Stimulated activated CD4-positive, alpha-beta T cell treated with anti-CD3 and anti-CD28 coated beads, Interleukin-15, amount 100 ng/mL, for 1 hour (primary cell): ENCODE results near the gene SENP2.
"Not testable (repeated sequence)": the region's sequence is repeated elsewhere in the genome, so short reads cannot be mapped to it uniquely, and the experiment has no call there.

Experiments
- DNase-seq, 2 donors: peaks; one replicate each; pipeline ENCODE4 v3.0.0-alpha.2; 2020; ENCODE audit warnings: low read depth in 1 of 2, low spot score in 1 of 2

Gene SENP2

GRCh38 chr3:185647134-185647879 lies 61.2 kb downstream of the SENP2 start:
- no peak for DNase-seq

DNA sequence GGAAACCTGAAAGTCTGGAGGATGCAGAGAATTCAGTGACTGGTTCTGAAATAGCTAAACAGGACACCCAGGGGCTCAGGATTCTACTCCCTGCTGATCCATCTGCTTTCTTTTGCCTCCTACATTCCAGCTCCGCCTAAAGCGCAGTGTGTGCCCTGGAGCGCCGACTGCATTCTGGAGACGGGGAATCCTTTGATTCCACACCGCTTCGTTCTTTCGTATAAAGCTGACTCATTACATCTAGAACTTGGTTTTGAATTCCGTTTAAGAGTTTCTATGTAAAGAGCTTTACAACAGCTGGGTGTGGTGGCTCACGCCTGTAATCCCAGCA lies 61.8 kb downstream of the SENP2 start:
- DNase-seq = no peak

- no peak for DNase-seq
Observed at GRCh38 chr3:185648396-185648795, 62.3 kb downstream of the SENP2 start.

DNA sequence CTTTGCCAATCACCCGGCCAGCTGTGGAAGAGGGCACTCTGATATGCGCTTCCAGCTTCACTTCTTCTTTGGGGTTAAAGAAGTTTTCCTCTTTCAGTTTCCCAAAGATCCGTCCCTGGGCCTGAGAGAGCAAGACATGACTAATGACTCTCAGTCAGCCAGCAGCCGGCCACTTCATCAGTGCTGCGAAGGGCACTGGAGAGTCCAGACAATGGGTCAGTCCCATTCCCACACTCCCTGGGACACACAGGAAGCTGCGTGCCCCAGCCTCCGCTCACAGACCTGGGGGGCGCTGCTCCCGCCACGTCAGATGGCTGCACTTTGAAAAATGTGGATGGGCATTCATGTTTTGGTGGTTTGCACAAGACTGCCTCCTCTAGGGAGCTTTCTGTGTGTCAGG lies 63.3 kb downstream of the SENP2 start:
- no peak for DNase-seq

DNA sequence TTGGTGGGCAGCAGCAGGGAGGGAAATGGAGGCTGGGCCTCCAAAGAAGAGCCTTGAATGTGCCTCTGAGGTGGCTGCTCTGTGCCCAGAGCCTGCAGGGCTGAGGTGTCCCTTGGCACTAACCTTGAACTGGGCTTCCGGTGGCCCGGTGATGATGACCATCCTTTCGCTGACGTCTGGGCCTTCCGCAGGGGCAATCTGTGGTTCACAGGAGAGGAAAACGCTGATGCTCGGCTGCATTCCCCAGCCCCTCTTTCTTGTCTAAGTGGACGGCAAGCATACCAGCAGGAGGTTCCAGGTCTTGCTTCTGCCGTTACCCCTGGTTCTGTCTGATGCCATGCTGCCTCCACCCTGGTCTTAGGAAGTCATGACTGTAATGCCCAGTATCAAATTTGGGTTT lies 65.9 kb downstream of the SENP2 start:
- DNase-seq = no peak

DNA sequence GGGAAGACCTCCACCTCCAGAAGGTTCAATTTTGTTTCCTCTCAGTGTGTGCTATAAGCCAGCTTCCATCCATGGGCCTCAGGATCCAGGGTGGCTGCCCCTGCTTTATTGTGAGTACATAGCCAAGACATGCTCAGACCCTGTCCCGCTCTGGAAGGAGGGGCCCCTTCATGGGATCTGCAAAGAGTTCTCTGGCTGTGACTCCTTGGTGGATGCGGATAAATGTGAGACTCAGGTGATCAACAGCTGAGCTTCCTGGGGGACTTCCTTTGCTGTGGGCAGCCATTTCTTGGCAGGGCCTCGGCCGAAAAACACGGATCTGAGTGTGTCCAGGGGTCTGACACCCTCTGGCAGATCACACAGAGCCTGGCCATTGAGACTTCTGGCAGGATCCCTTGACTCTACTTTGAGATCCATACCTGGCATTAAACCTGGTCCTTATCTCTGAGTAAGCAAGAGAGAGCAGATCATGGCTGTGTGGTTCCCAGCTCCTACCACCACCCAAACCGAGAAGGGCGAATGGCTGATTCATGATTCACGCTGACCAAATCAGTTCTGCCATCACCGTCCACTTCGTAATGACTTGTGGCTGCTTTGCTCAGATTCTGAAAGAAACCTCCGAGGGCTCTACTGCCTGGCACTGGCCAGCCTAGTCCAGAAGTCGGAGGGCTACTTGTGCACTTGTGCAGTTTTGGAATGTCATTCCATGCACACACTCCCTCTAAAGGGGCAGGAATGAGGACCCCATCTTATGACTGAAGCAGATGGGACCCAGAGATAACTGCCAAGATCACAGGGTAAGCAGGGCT lies 68.1 kb downstream of the SENP2 start:
- DNase-seq = no peak

DNA sequence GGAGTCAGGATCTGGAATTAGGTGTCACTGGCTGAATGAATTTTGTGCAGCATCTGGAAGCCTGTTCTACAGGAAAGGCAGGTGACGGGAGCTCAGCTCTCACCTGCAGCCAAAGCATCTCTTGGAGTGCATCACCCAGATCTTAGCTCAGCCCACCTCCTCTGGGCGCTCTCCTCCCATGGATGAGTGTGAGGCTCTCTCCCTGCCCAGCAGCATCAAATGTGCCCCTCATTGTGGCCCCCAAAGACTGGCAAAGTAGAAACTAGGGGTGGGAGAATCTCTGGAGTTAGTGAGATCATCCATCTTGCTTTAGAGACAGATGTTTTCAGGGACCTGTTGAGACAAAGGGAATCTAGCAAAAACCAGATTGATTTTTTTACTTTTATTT lies 68.7 kb downstream of the SENP2 start:
- DNase-seq = no peak

GRCh38 chr3:185655426-185656320 lies 69.6 kb downstream of the SENP2 start:
- DNase-seq = no peak

- no peak for DNase-seq
Observed at GRCh38 chr3:185656321-185656840, 70.3 kb downstream of the SENP2 start.

- DNase-seq = no peak
Observed at GRCh38 chr3:185657211-185657610, 71.1 kb downstream of the SENP2 start.

DNA sequence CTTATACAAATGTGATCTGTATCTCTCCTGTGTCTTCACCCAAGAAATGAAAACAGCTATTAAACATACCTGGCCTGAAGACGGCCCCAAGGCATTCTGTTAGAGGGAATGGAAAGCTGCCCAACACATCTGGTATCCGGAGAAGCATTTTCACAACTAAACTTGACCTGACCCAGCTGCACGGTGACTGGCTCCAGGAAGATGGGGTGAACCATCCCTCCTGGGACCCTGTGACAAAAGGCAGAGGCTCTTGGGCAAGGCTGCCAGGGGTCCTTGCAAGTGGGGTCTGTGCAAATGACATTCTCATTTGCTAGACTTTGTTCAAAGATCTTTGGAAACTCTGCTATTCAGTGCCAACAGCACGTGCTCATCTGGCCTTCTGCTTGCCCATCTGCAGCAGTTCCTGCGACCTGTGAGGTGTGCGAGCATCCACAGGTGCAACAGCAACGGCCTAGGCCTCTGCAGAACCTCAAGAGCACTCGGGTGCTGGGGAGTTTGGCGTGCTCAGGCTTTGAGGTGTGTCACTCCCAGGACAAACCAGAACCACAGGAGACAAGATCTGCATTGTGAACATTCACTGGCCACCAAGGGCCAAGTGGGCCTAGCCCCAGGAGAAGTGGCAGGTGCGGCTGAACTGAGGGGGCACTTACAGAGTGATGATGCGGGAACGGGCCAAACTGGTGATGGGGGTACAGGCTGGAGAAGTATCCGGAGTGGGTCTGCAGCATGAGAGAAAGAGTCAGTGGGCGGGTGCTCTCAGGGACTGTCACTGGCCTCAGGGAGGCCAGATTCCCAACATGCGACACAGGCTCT lies 71.8 kb downstream of the SENP2 start:
- DNase-seq = no peak

- no peak for DNase-seq
Observed at GRCh38 chr3:185658504-185658912, 72.4 kb downstream of the SENP2 start.

- no peak for DNase-seq
Observed at GRCh38 chr3:185658943-185659342, 72.8 kb downstream of the SENP2 start.

DNA sequence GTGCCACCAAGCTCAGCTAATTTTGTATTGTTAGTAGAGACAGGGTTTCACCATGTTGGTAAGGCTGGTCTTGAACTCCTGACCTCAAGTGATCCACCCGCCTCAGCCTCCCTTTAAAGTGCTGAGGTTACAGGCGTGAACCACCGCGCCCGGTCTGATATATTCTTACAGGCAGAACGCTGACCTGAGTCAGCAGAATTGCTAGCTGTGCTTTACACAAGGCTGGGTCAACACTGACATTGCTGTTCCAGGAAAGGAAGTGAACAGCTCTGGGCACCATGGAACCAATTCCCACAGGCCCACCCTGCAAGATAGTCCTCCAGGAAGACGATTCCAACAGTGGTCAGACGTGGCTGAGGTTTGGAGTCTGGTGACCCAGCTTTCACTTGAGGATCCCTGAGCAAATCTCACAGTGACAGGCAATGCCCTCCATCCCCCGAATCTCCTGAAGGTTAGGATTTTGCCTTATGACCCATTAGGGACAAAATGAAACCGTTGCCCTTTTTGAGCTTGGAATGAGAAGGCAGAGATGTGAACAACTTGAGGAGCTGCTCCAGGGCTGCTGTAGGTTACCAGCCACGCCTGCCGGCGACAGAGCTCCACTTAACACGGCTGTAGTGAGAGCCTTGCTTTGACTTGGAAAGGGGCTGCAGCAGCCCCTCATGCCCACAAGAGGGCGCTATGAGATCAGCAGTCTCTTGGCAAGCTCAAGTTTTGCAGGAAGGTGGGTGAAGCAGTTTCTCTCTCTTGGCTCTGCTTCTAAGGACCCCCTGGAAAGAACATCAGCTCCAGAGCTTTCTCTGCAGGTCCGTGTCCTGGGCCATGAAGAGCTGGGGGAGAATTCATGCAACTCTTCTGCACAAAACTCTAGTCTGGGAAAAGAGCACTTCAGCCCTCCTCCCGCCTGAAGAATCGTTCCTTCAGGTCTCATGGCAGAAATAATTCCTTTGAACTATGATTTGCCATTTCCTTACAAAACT lies 74.1 kb downstream of the SENP2 start:
- peak; percentile 11 to 28 for DNase-seq

- DNase-seq = not testable (repeated sequence)
Observed at GRCh38 chr3:185661296-185661695, 75.2 kb downstream of the SENP2 start.

DNA sequence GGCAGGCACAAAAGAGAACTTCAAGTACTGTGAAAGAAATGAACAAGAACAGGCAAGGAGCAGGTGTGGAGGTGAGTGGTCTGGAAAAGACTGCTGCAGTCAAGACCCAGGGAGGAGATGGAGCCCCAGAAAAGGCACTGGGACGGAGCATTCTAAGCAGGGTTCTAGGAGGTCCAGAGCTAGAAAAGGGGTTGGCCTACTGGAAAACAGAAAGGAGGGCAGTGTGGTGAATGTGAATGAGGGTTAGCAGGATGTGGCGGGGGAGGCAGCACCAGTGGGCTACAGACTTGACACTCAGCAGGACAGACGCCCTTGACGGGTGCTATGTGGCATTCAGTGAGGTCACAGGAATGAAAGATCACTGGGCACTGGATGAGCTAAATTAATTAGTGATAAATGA lies 75.7 kb downstream of the SENP2 start:
- no peak for DNase-seq

DNA sequence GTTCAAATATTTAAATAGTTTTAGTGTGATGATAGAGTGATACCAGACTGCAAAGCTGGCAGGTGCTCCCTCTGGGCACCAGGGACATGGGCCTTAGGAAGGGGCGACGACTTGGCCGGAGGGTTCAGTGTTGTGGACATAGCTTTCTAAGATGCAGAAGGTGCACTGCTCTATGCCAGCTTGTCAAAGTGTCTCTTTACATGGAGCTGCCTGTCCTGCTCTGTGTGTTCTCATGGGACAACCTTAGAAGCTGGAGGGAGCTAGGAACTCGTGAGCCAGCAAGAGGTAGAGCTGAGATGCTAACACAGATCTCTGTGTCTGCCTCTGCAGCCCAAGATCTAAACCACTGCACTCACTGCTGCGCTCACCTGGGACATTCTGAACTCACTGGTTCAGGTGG lies 77.8 kb downstream of the SENP2 start:
- no peak for DNase-seq

DNA sequence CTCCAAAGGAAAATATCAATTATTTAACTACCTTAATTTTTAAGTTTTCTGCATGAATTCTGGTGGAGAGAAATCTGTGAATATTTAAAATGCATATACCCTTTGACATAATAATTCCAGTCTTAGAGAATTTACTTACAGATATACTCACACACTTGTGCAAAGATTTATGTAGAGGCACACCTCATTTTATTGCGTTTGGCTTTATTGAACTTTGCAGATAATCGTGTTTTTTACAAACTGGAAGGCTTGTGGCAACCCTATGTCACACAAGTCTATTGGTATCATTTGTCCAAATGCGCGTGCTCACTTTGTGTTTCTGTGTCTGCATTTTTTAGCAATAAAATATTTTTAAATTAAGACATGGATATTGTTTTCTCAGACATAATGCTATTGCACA lies 81.5 kb downstream of the SENP2 start:
- DNase-seq = no peak

DNA sequence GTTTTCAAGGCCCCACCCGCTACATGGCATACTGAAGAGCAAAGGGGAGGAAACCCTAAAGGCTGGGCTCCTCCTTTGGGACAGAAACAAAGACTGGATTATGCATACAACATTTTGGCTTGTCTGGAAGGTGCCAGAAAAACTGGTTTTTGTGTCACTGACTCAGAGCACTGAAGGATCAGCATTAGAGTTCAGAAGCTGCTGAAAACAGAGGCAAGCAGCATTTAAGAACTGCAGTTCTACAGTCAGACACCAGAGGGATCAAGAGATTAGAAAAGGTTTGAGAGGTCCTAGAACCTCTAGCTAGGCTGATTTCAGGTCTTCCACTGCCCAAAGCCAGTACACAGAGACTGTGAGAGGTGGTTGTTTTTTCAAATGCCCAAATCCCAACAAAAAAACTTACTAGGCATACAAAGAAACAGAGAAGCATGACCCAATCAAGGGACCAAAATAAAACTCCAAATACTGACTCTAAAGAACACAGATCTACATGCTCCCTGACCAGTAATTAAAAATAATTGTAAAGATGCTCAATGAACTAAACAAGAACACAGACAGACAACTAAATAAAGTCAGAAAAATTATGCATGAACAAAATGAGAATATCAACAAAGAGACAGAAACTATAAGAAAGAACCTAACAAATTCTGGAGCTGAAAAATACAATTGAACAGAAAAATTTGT lies 91.2 kb downstream of the SENP2 start:
- no peak for DNase-seq
